Gastroesophageal sphincter (tissue), 3 donors: ENCODE data around the gene GRK5.

ENCODE experiments used
- CTCF ChIP-seq, 4 experiments: fragments of 200-600 bp in 2 of 4; fragments of 450-650 bp in 2 of 4; sonication (generic) in 1 of 4; IDR thresholded peaks; one replicate each; pipeline ENCODE4 v1.5.1; 2017 to 2019; ENCODE audit warnings: antibody characterized with exemption in 4 of 4, mild to moderate bottlenecking in 2 of 4, moderate library complexity in 2 of 4
- POLR2A ChIP-seq, 2 donors: fragments of 450-650 bp; IDR thresholded peaks; one replicate each; pipeline ENCODE4 v1.6.1; 2017; ENCODE audit warnings: antibody characterized with exemption in 2 of 2, mild to moderate bottlenecking in 2 of 2, moderate library complexity in 1 of 2
- POLR2AphosphoS5 ChIP-seq: sonication (generic); formaldehyde crosslinking; IDR thresholded peaks from one replicate; pipeline ENCODE4 v1.6.1; 2017; ENCODE audit warnings: antibody characterized with exemption

- TF ChIP-seq CTCF (IDR thresholded peaks at IDR 0.05) (no peak), POLR2AphosphoS5 (no peak), POLR2A (IDR thresholded peaks at IDR 0.05) (no peak)
Measured at GRCh38 chr10:119348106-119348505, 140.7 kb downstream of the GRK5 start.
